HepG2 (cell line): Measurements from ENCODE around the gene CD36. TPM values are rescaled to one million over a fixed set of nuclear protein-coding genes. Genes with fewer than 3 reads are reported as not detected.

ENCODE experiments used
- ATAC-seq: fragments of 200-7000 bp; cut with Tn5 transposase; 3 replicates; pipeline ENCODE4 v1.9.1; 2020; ENCODE audit warnings: mild to moderate bottlenecking, moderate library complexity
- BruUV-seq: library from RNA; stranded (reverse); fragments of 400-500 nt; replicated peaks from 2 replicates; lab custom pipeline; 2021; lab: Mats Ljungman, UMichigan
- CTCF ChIA-PET: fragments of 300-600 bp; formaldehyde crosslinking; extraction: SDS; loops from one replicate; lab custom pipeline; 2021; ENCODE audit warnings: low total read pairs, inconsistent platforms, low intra/inter-chr PET ratio; lab: Yijun Ruan, JAX
- POLR2A ChIA-PET: fragments of 350-600 bp; sonication (Branson Sonifier 250); formaldehyde crosslinking; loops from one replicate; lab custom pipeline; 2020; ENCODE audit warnings: antibody characterized with exemption, inconsistent platforms; lab: Yijun Ruan, JAX
- DNase-seq: peaks from one replicate; pipeline ENCODE4 v3.0.0-alpha.2; 2015; ENCODE audit warnings: low spot score
- FAIRE-seq: peaks from 3 replicates; lab custom pipeline; 2011; peaks lifted over from hg19 to GRCh38; lab: Jason Lieb, UNC
- H2AFZ ChIP-seq: one replicate; pipeline ENCODE4 v1.6.1; 2011; ENCODE audit warnings: low read length, inconsistent platforms
- H3K27ac ChIP-seq: fragments of 300-600 bp; 3 replicates; pipeline ENCODE4 v1.8.0; 2011; ENCODE audit warnings: mixed run types, mild to moderate bottlenecking, mixed read lengths, low read length, inconsistent platforms; ENCODE audit not compliant: insufficient read depth; ENCODE audit errors: extremely low read length
- H3K27me3 ChIP-seq, 2 experiments: fragments of 200-600 bp in 1 of 2; 2 replicates in 1 of 2; 3 replicates in 1 of 2; pipeline versions ENCODE4 v1.6.0 to v1.8.0; 2011; ENCODE audit warnings: low read length in 2 of 2, mild to moderate bottlenecking in 2 of 2, moderate library complexity in 2 of 2, inconsistent platforms in 1 of 2; ENCODE audit not compliant: insufficient read depth in 2 of 2, control insufficient read depth in 1 of 2
- H3K36me3 ChIP-seq, 2 experiments: fragments of 200-600 bp in 1 of 2; replicated peaks in 1 of 2; 2 replicates in 1 of 2; 3 replicates in 1 of 2; pipeline versions ENCODE4 v1.5.1 to v1.8.0; 2011; ENCODE audit warnings: low read length in 2 of 2, inconsistent platforms in 1 of 2; ENCODE audit not compliant: insufficient read depth in 2 of 2, control insufficient read depth in 1 of 2
- H3K4me1 ChIP-seq: 2 replicates; pipeline ENCODE4 v1.5.1; 2012; ENCODE audit warnings: low read length, inconsistent platforms; ENCODE audit not compliant: insufficient read depth
- H3K4me2 ChIP-seq: 2 replicates; pipeline ENCODE4 v1.6.0; 2011; ENCODE audit warnings: low read depth, low read length, inconsistent platforms
- H3K4me3 ChIP-seq, 3 experiments: fragments of 200-600 bp in 1 of 3; sonication (generic), shearing (Covaris generic) in 1 of 3; replicated peaks in 1 of 3; 2 replicates each; pipeline ENCODE4 v1.5.1; 2011 to 2016; ENCODE audit warnings: low read length in 3 of 3, inconsistent platforms in 2 of 3, low read depth in 2 of 3, mild to moderate bottlenecking in 2 of 3, control low read depth in 1 of 3, mixed read lengths in 1 of 3; ENCODE audit not compliant: insufficient read depth in 1 of 3
- H3K79me2 ChIP-seq: one replicate; pipeline ENCODE4 v1.6.1; 2011; ENCODE audit warnings: low read length, inconsistent platforms; ENCODE audit not compliant: insufficient read depth
- H3K9ac ChIP-seq: 2 replicates; pipeline ENCODE4 v1.6.0; 2011; ENCODE audit warnings: mild to moderate bottlenecking, low read depth, low read length, inconsistent platforms; ENCODE audit not compliant: insufficient read depth
- H3K9me3 ChIP-seq: 2 replicates; pipeline ENCODE4 v1.5.1; 2012; ENCODE audit warnings: mild to moderate bottlenecking, low read length
- H4K20me1 ChIP-seq: 2 replicates; pipeline ENCODE4 v1.6.0; 2011; ENCODE audit warnings: inconsistent platforms, mild to moderate bottlenecking, low read length, moderate library complexity; ENCODE audit not compliant: insufficient read depth
- ATF5 ChIP-seq: sonication (generic); formaldehyde crosslinking; IDR thresholded peaks from 2 replicates; pipeline ENCODE4 v1.4.0; 2020; ENCODE audit warnings: mild to moderate bottlenecking, low read depth, missing genetic modification reagents
- CHCHD3 ChIP-seq: sonication (generic); formaldehyde crosslinking; IDR thresholded peaks from 2 replicates; pipeline ENCODE4 v1.8.0; 2022; ENCODE audit warnings: mild to moderate bottlenecking, missing genetic modification reagents, moderate library complexity
- EHMT2 ChIP-seq: fragments of 200-600 bp; sonication (generic); IDR thresholded peaks from 2 replicates; pipeline ENCODE4 v1.7.0; 2017; ENCODE audit warnings: antibody characterized with exemption, low read depth, low read length, borderline replicate concordance
- EP300 ChIP-seq, 3 experiments: sonication (generic) in 1 of 3; formaldehyde crosslinking in 1 of 3; IDR thresholded peaks; 2 replicates each; pipeline versions ENCODE4 v1.5.1 to v1.6.1; 2011 to 2020; ENCODE audit warnings: low read depth in 2 of 3, low read length in 2 of 3, borderline replicate concordance in 1 of 3, improper control_type of control experiment in 1 of 3, mild to moderate bottlenecking in 1 of 3, missing genetic modification reagents in 1 of 3, moderate library complexity in 1 of 3
- FOXC1 ChIP-seq: sonication (generic); formaldehyde crosslinking; IDR thresholded peaks from 2 replicates; pipeline ENCODE4 v1.8.0; 2022; ENCODE audit warnings: mild to moderate bottlenecking, missing genetic modification reagents, borderline replicate concordance
- HMGA1 ChIP-seq: sonication (generic); formaldehyde crosslinking; conservative IDR thresholded peaks from 2 replicates; pipeline ENCODE4 v1.4.0; 2020; ENCODE audit warnings: missing genetic modification reagents
- HNF4A ChIP-seq: sonication (generic); formaldehyde crosslinking; IDR thresholded peaks from 2 replicates; pipeline ENCODE4 v1.4.0; 2020; ENCODE audit warnings: missing genetic modification reagents
- HOXA3 ChIP-seq: sonication (generic); formaldehyde crosslinking; IDR thresholded peaks from 2 replicates; pipeline ENCODE4 v1.5.0; 2020; ENCODE audit warnings: missing genetic modification reagents
- ISL2 ChIP-seq: sonication (generic); formaldehyde crosslinking; IDR thresholded peaks from 2 replicates; pipeline ENCODE4 v1.5.0; 2020; ENCODE audit warnings: missing genetic modification reagents
- NFYC ChIP-seq: IDR thresholded peaks from 2 replicates; pipeline ENCODE4 v1.6.1; 2016; ENCODE audit warnings: missing genetic modification reagents, missing compliant biosample characterization
- PAX8 ChIP-seq: sonication (generic); formaldehyde crosslinking; IDR thresholded peaks from 2 replicates; pipeline ENCODE4 v1.8.0; 2022; ENCODE audit warnings: mild to moderate bottlenecking, missing genetic modification reagents, borderline replicate concordance
- PCBP2 ChIP-seq: fragments of 200-400 bp; formaldehyde crosslinking; optimal IDR thresholded peaks from 2 replicates; pipeline ENCODE3; 2018; ENCODE audit warnings: low read length, low read depth; ENCODE audit not compliant: poor library complexity, severe bottlenecking
- PRDM4 ChIP-seq: sonication (generic); formaldehyde crosslinking; IDR thresholded peaks from 2 replicates; pipeline ENCODE4 v1.9.0; 2021; ENCODE audit warnings: missing genetic modification reagents, borderline replicate concordance
- RFX5 ChIP-seq: IDR thresholded peaks from 2 replicates; pipeline ENCODE4 v1.6.1; 2011; ENCODE audit warnings: low read depth, low read length, improper control_type of control experiment
- RORA ChIP-seq: sonication (generic); formaldehyde crosslinking; IDR thresholded peaks from 2 replicates; pipeline ENCODE4 v1.5.0; 2020; ENCODE audit warnings: mild to moderate bottlenecking, missing genetic modification reagents, moderate library complexity
- SIN3B ChIP-seq: fragments of 150-350 bp; IDR thresholded peaks from 2 replicates; pipeline ENCODE4 v1.6.1; 2014; ENCODE audit warnings: low read length
- SP2 ChIP-seq: sonication (generic); formaldehyde crosslinking; IDR thresholded peaks from 2 replicates; pipeline ENCODE4 v1.5.1; 2020; ENCODE audit warnings: mild to moderate bottlenecking, missing genetic modification reagents
- ZBTB43 ChIP-seq: sonication (generic); formaldehyde crosslinking; conservative IDR thresholded peaks from 2 replicates; pipeline ENCODE4 v1.4.0; 2020; ENCODE audit warnings: missing genetic modification reagents
- ZNF562 ChIP-seq: sonication (generic); formaldehyde crosslinking; IDR thresholded peaks from 2 replicates; pipeline ENCODE4 v1.8.0; 2022; ENCODE audit warnings: missing genetic modification reagents, borderline replicate concordance
- WGBS: methylation state at CpG from one replicate; pipeline ENCODE4 v1.1.6; 2017; ENCODE audit warnings: low lambda C conversion rate; 5-methylcytosine and 5-hydroxymethylcytosine counted together
- in situ Hi-C: cut with HindIII; loops from 2 replicates; pipeline ENCODE4 v1.10.0; 2017; ENCODE audit warnings: low pct_unique_long_range_greater_than_20kb; ENCODE audit not compliant: extremely low pct_ligation_motif_present
- intact Hi-C: fragments of 100-400 bp; cut with micrococcal nuclease; formaldehyde crosslinking; loops from one replicate; pipeline ENCODE4 v1.10.0; 2022; ENCODE audit not compliant: unreplicated experiment
- polyA plus RNA-seq, 8 experiments: library from polyadenylated mRNA; depleted of rRNA in 3 of 8; stranded (reverse) in 7 of 8; unstranded in 1 of 8; fragments of >200 nt; fragmentation: Illumina TruSeq in 4 of 8; extraction: Trizol in 4 of 8; gene quantifications; 2 replicates each; pipeline versions ENCODE4 v1.2.1 to v1.2.3, GENCODE V29; 2011 to 2016; ENCODE audit warnings: low read depth in 4 of 8, missing spikeins in 1 of 8, mixed read lengths in 1 of 8; ENCODE audit not compliant: insufficient read depth in 1 of 8
- total RNA-seq, 5 experiments: library from RNA; depleted of rRNA; stranded (reverse); fragments of >200 nt; fragmentation: Illumina TruSeq; extraction: Trizol; gene quantifications; 2 replicates each; pipeline ENCODE4 v1.2.3, GENCODE V29; 2016; ENCODE audit warnings: low read depth in 1 of 5

CD36 gene
- total and polyA plus RNA-seq, 2 of the 13 experiments (the other 11 are each of a cell fraction or from before 2014, with no cell fraction given) = 2.8 to 4.8 TPM

GRCh38 chr7:80679921-80680907 lies 41.8 kb downstream of the CD36 start:
- intact Hi-C loops = no loop called here
- in situ Hi-C loops = no loop called here
- no peaks in the 10 kb centered on the region for H3K9me3 ChIP-seq
- no peak overlapping the region for H3K27ac ChIP-seq
- H3K36me3 ChIP-seq = no peaks in the 10 kb centered on the region
- ATAC-seq = no peak
- no peak overlapping the region for H3K4me3 ChIP-seq
- no peak overlapping the region for H3K9ac ChIP-seq
- H3K4me1 ChIP-seq = peaks cover 37% of the 10 kb centered on the region
- no peaks in the 10 kb centered on the region for H3K27me3 ChIP-seq
- whole genome bisulfite sequencing = 72% methylated on average over 10 of the region's 10 CpGs
- ChIA-PET POLR2A (no interaction called here), CTCF (interaction anchor here (1.6 kb wide), 1 partner anchor 251 kb away, joined by 10 read pairs; no protein-coding TSS in a partner anchor)
- H4K20me1 ChIP-seq = no peaks in the 10 kb centered on the region
- FAIRE-seq = no peak
- no peak overlapping the region for H3K4me2 ChIP-seq
- TF ChIP-seq EP300 (IDR thresholded peaks at IDR 0.05; ENCODE audit: low read depth in 2 of 2, low read length in 2 of 2) (no peak), EP300 (CRISPR knock-in tag; IDR thresholded peaks at IDR 0.05; ENCODE audit: borderline replicate concordance) (no peak), PCBP2 (no peak), NFYC (CRISPR knock-in tag) (no peak), SIN3B (no peak), PAX8 (CRISPR knock-in tag) (no peak), FOXC1 (CRISPR knock-in tag) (no peak), ISL2 (CRISPR knock-in tag) (no peak), CHCHD3 (CRISPR knock-in tag) (no peak), EHMT2 (no peak), ZNF562 (no peak), PRDM4 (CRISPR knock-in tag) (no peak), HOXA3 (CRISPR knock-in tag) (no peak), HNF4A (no peak), SP2 (CRISPR knock-in tag) (no peak), RORA (no peak), ATF5 (no peak), RFX5 (no peak), HMGA1 (CRISPR knock-in tag) (no peak), ZBTB43 (no peak)
- no peak for DNase-seq
- H3K79me2 ChIP-seq = no peaks in the 10 kb centered on the region
- H2AFZ ChIP-seq = no peak overlapping the region
- no TSS peak for BruUV-seq
